ENCODE results near the gene TGIF1. TPM values are rescaled to one million over a fixed set of nuclear protein-coding genes. Genes with fewer than 3 reads are reported as not detected.

TGIF1 gene
- total and polyA plus RNA-seq, 10 of the 15 experiments (the other 5 are each of a cell fraction or from before 2014, with no cell fraction given), result 1.8 to 8.5 (median 6.4) TPM

GRCh38 chr18:3481696-3482210 lies 31.8 kb downstream of the TGIF1 start:
- Histone ChIP-seq H3K4me1 (ENCODE audit: control insufficient read depth, insufficient read depth, low read length) (no peaks in the 10 kb centered on the region), H3K27ac (ENCODE audit: control insufficient read depth, insufficient read depth) (no peak overlapping the region), H3K9me3 (replicated peaks; ENCODE audit: control insufficient read depth, insufficient read depth, low read length) (no peaks in the 10 kb centered on the region), H3K4me3 (no peak overlapping the region), H3K36me3 (ENCODE audit: control insufficient read depth in 2 of 2, insufficient read depth in 2 of 2, low read length in 1 of 2) (no peaks in the 10 kb centered on the region), H3K9ac (ENCODE audit: control insufficient read depth, insufficient read depth, low read length) (no peak overlapping the region), H3K4me2 (ENCODE audit: control insufficient read depth, insufficient read depth) (no peak overlapping the region), H4K20me1 (ENCODE audit: control insufficient read depth, insufficient read depth) (no peaks in the 10 kb centered on the region), H3K27me3 (replicated peaks in 1 of 2; ENCODE audit: control insufficient read depth in 2 of 2, insufficient read depth in 2 of 2, low read length in 1 of 2) (peaks cover 0 to 2% of the 10 kb centered on the region in 2 experiments; a peak in 2 of 4 replicates), H3K79me2 (ENCODE audit: control insufficient read depth, insufficient read depth, low read length) (no peaks in the 10 kb centered on the region), H2AFZ (ENCODE audit: control insufficient read depth, low read depth, low read length) (no peak overlapping the region)
- POLR2A ChIA-PET, result no interaction called here
- no TSS peak for BruUV-seq (replicated peaks)
- CTCF ChIA-PET, result interaction anchor here (0.8 to 3.0 kb wide), 9 partner anchors 8 to 185 kb away, joined by 3 to 11 read pairs (median 5); no protein-coding TSS in a partner anchor
- SMC1A ChIA-PET (ENCODE audit: uncharacterized antibody, unreplicated experiment), result interaction anchor here (0.9 to 2.5 kb wide), 9 partner anchors 8 to 58 kb away, joined by 3 to 10 read pairs (median 3); no protein-coding TSS in a partner anchor
- DNase-seq (ENCODE audit: low read depth, low spot score) (no peak), ATAC-seq (peak; percentile 89), FAIRE-seq (no peak)
- intact Hi-C loops (cut with micrococcal nuclease; ENCODE audit: unreplicated experiment), result no loop called here
- under 1% methylated on average over 5 of the region's 5 CpGs for WGBS (ENCODE audit: insufficient coverage, insufficient replicate concordance, low lambda C conversion rate, missing lambda C conversion rate)
- TF ChIP-seq TCF12 (IDR thresholded peaks at IDR 0.05; ENCODE audit: low read depth, low read length) (peak; percentile 62; the same call in 1 of the 2 replicates), RAD21 (IDR thresholded peaks at IDR 0.05; ENCODE audit: insufficient read depth, low read depth, low read length) (peak; percentile 59), SMC3 (IDR thresholded peaks at IDR 0.05; ENCODE audit: borderline replicate concordance, low read length) (peak; percentile 33; the same call in 1 of the 2 replicates)
- TF ChIP-seq, protein P1, sequence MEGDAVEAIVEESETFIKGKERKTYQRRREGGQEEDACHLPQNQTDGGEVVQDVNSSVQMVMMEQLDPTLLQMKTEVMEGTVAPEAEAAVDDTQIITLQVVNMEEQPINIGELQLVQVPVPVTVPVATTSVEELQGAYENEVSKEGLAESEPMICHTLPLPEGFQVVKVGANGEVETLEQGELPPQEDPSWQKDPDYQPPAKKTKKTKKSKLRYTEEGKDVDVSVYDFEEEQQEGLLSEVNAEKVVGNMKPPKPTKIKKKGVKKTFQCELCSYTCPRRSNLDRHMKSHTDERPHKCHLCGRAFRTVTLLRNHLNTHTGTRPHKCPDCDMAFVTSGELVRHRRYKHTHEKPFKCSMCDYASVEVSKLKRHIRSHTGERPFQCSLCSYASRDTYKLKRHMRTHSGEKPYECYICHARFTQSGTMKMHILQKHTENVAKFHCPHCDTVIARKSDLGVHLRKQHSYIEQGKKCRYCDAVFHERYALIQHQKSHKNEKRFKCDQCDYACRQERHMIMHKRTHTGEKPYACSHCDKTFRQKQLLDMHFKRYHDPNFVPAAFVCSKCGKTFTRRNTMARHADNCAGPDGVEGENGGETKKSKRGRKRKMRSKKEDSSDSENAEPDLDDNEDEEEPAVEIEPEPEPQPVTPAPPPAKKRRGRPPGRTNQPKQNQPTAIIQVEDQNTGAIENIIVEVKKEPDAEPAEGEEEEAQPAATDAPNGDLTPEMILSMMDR (IDR thresholded peaks at IDR 0.05 in 2 of 3, conservative IDR thresholded peaks at IDR 0.05 in 1 of 3; ENCODE audit: control insufficient read depth in 2 of 3, extremely low read depth in 1 of 3, insufficient read depth in 1 of 3, low read depth in 3 of 3, low read length in 3 of 3), result peak; percentile 43 to 55 (median 46)
- TF ChIP-seq, protein P2, sequence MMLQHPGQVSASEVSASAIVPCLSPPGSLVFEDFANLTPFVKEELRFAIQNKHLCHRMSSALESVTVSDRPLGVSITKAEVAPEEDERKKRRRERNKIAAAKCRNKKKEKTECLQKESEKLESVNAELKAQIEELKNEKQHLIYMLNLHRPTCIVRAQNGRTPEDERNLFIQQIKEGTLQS (IDR thresholded peaks at IDR 0.05; ENCODE audit: borderline replicate concordance, extremely low read depth, low read depth, low read length), result no peak
- in situ Hi-C loops (cut with MboI), result no loop called here
- RAD21 ChIA-PET (ENCODE audit: unreplicated experiment), result interaction anchor here (1.0 to 1.2 kb wide), 2 partner anchors 27 to 44 kb away, joined by 3 to 4 read pairs; no protein-coding TSS in a partner anchor

Measured in GM12878 (cell line).